ENCODE data around the gene ANKRD13D.

Gene ANKRD13D

GRCh38 chr11:67286621-67287333 is 2.3 kb upstream of the ANKRD13D start:
- TF ChIP-seq CTCF (IDR thresholded peaks at IDR 0.05) (peak; percentile 10; the same call in 1 of the 2 replicates), ZFX (IDR thresholded peaks at IDR 0.05; ENCODE audit: borderline replicate concordance) (no peak)
- H3K27ac ChIP-seq = peak overlapping the region; percentile 91

DNA sequence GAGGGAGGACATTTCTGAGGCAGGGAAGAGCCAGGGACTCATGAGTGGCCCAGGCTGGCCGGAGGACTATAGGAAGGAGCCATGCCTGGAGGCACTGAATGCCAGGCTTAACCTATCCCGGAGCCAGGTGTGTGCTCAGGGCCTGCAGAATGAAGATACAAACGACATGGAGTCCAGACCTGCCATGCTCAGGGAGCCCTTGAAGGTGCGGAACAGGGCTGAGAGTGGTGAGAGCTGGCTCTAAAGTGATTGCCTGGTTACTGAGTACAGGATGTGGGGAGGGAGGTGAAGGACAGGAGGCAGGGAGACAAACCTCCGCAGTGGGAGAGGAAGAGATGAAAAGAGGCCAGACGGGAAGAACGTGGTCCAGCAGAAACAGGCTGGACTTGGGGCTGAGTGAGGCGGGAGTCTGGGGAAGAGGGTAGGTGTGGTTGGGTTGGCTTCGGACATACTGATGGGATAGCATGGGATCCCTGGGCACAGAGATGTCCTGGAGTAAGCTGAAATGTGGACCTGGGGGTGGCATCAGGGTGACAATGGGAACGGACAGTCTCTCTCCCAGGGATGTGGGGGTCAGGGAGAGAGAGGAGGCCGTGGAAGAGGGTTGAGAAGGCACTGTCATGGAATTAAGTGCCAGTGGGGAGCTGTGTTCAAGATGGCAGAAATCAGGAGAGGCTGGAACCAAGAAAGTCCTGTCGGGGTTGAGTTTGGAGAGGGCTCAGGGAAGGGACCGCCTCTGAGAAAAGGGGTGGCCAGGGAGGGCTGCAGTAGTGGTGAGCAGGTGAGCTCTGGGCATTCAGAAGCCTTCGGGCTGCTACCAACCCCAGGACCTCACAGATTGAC is 1.5 kb upstream of the ANKRD13D start:
- TF ChIP-seq ZFX (IDR thresholded peaks at IDR 0.05; ENCODE audit: borderline replicate concordance) = no peak
- no peak for TF ChIP-seq CTCF (IDR thresholded peaks at IDR 0.05)
- peak overlapping the region; percentile 91 for H3K27ac ChIP-seq

DNA sequence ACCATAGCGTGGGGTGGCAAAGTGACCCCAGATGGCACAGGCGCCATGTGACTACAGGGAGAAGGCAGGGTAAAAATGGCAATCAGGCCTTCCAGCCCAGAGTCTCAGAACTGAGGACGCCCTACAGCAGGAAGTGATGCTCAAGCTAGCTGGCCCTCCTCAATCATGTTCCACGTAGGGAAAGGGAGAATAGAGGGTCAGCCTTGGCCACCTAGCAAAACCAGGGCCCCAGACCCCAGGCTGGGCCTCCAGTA is 978 bp upstream of the ANKRD13D start:
- H3K27ac ChIP-seq = peak overlapping the region; percentile 91
- no peak for TF ChIP-seq CTCF (IDR thresholded peaks at IDR 0.05)
- no peak for TF ChIP-seq ZFX (IDR thresholded peaks at IDR 0.05; ENCODE audit: borderline replicate concordance)

GRCh38 chr11:67288452-67289225 is 464 bp upstream of the ANKRD13D start:
- TF ChIP-seq CTCF (IDR thresholded peaks at IDR 0.05) = no peak; the same call in 1 of the 2 replicates
- TF ChIP-seq ZFX (IDR thresholded peaks at IDR 0.05; ENCODE audit: borderline replicate concordance) = no peak
- H3K27ac ChIP-seq = peak overlapping the region; percentile 91

DNA sequence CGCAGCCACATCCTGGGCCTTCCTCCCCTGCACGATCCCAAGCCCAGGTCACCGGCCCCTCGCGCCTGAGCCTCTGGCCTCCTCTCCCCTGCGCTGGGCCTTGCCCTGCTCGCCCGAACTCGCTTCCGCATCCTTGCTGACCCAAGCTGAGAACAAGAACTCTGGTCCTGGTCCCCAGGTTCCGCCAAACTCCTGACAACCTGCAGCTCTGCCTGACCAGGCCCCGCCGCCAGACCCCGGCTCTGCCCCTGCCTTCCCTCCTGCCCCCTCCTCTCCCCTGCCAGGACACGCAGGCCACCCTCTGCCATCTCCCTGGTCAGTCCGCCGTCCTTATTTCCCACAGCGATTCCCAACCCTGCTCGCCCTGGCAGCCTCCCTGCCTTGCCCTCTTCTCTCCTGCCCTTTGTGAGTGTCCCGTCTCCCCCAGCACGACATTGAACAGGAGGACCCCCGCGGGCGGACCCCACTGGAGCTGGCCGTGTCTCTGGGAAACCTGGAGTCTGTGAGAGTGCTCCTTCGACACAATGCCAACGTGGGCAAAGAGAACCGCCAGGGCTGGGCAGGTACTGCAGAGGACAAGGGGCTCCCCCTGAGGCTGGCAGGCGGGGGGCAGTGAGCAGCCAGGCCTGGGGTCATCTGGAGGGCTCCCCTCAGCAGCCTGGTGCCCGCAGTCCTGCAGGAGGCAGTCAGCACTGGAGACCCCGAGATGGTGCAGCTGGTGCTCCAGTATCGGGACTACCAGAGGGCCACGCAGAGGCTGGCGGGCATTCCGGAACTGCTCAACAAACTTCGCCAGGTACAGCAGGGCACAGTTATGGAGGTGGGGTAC is 762 bp downstream of the ANKRD13D start:
- no peak for TF ChIP-seq ZFX (IDR thresholded peaks at IDR 0.05; ENCODE audit: borderline replicate concordance)
- no peak for TF ChIP-seq CTCF (IDR thresholded peaks at IDR 0.05)
- peak overlapping the region; percentile 91 for H3K27ac ChIP-seq

DNA sequence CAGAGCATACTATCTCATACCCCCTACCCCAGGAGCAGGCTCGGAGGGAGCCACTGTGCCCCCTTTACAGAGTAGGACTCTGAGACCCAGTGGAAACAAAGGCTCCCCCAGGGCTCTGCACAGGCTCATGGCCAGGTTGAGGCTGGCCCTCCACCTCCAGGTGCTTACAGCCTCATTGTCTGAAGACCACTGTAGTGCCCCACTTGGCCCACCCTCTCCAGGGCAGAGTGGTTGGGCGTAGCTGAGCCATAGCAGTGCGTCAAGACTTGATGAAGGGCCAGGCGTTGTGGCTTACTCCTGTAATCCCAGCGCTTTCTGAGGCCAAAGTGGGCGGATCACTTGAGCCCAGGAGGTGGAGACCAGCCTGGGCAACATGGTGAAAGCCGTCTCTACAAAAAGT is 1.7 kb downstream of the ANKRD13D start:
- no peak overlapping the region for H3K27ac ChIP-seq
- TF ChIP-seq ZFX (IDR thresholded peaks at IDR 0.05; ENCODE audit: borderline replicate concordance) = no peak
